Measurements from ENCODE around the gene TCFL5.

The TCFL5 gene

GRCh38 chr20:62861726-62862336 lies at the start of gene TCFL5:
TCFL5 (minus strand) TSS chr20:62861822; CDS start chr20:62861670, 152 bp downstream.
- DNase-seq = peak; percentile 84 to 95

DNA sequence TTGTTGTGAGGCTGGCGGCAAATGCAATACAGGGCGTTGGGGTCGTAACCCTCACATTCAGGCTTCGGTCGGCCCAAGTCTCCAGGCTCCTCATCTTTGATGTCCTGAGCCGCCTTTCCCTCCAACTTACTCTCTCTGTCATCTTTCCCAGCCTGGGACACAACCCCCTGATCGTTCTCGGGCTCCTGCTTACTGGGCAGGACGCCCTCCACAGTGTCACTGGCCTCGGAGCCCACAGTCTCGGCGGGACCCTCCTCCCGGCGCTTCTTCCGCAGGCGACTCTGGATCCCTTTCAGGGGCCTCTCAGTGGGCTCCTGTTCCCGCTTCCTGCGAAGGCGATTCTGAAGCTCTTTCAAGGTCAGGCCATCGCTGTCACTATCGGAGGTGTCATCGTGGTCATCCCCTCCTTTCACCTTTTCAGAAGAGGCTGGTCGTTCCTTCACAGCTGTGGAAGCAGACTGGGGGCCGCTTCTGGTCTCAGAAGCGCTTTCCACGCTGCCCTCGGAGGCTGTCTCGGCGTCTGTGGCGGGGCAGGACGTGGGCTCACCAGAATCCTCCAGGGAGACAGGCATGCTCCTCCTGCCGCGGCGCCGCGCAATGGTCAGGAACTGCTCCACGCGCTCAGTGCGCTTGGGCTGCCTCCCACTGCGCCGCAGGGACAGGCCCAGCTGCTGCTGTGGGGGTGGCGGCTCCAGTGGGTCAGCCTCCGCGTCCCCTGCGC lies 49.3 kb upstream of the TCFL5 start:
- DNase-seq = no peak

DNA sequence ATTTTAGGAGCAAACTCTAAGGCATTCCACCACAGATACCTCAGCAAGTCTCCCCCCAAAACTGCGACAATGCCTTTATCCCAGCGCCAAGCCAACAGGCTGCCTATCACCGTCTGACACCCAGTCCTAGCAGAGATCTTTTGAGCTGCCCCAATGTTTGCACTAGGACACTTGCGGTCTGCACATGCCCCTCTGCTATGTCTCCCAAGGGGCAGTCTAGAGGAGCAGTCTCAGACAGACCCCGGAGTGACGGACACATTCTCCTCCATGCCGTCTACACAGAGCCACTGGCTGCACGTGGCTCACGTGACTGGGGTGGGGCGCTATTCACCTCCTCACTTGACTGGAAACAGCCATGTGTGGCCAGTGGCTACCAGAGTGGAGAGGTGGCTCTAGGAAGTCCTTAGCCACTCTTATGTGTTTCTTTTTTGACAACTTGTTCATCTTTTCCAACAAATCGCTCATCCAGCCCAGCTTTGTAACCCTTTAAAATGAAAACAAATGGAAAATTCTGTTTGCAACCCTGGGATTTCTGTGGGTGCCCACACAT lies 48.7 kb upstream of the TCFL5 start:
- DNase-seq = no peak

DNA sequence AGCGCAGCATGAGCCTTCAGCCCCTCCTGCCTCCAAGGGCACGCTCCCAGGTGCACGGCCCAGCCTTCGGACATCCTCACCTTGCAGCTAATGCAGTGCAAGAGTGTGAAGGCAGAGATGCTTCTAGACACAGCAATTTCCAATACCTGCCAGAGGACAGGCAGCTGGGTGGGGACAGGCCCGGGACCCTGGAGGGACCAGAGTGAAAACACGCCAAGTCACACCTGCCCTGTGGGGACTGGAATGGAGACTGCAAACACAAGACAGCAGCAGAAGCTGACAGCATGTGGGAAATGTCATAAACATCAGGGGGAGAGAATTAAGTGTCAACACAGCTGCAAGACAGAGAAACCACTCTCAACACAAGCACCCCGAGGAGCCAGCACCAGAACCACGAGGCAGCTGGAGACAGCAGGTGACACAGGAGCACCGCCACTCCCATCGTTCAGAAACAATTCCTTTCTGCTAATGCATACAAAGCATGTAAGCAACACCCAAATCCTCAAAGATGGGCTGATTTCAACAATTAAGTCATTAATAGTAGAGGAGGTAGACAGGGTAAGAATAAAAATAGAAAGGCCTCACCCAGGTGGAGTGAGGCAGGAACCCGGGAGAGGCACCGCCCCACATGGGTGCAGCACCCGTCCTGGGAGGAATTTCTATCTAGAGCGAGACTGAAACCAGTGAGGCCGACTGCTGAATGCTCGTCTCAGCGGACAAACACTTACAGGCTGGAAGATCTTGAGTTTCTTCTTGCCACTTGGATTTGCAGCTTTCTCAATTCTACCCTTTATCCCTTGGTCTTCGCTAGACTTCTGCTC lies 47.6 kb upstream of the TCFL5 start:
- no peak for DNase-seq

GRCh38 chr20:62907384-62908317 lies 46.0 kb upstream of the TCFL5 start:
- DNase-seq = no peak

DNA sequence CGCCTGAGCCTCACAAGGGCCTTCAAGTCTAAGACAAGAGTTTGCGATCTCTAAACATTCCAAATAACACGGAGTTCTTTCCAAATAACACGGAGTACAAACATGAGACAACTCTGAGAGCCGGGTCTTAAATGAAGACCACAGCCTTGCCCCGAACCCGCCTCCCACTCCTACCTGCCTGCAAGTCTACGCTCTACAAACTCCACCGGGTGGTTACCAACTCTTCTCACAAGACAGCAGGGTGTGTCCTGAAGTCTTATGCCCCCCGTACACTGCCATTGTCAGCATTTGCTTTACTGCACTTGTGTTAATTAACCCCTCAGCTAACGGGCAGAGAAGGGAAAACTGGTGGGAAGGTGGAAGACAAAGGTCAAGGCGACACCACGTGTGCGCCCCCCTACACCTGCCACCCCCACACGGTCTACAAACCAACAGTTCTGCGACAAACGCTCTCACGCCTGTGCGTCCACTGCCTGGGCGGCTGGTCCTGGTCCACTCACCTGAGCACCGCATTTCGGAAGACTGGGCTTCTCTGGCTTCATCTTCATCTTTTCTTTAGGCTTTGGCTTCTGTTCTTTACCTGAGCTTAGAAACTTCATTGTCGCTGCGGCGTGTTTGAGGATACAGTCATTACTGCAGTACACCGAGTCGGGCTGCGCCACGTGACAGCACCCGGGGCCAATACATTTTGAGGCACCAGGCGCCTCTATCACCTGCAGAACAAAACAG lies 45.2 kb upstream of the TCFL5 start:
- no peak for DNase-seq

DNA sequence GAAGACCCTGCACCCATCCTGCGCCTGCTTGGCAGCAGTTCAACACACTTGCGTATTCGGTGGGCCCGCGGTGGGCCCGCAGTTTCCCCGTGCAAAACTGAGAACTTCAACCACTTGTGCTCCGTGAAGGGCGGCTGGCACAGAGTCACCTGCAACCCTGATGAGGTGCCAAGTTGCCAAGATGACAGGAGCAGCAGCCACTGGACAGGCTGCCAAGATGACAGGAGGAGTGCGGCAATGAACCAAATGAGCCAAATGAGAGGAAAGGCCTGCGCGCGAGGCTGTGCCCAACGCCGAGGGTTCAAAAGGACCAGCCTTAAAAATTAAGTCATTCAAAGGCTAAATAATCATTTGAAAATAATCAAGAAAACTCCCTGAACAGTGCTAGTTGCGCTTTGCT lies 44.6 kb upstream of the TCFL5 start:
- no peak for DNase-seq

DNA sequence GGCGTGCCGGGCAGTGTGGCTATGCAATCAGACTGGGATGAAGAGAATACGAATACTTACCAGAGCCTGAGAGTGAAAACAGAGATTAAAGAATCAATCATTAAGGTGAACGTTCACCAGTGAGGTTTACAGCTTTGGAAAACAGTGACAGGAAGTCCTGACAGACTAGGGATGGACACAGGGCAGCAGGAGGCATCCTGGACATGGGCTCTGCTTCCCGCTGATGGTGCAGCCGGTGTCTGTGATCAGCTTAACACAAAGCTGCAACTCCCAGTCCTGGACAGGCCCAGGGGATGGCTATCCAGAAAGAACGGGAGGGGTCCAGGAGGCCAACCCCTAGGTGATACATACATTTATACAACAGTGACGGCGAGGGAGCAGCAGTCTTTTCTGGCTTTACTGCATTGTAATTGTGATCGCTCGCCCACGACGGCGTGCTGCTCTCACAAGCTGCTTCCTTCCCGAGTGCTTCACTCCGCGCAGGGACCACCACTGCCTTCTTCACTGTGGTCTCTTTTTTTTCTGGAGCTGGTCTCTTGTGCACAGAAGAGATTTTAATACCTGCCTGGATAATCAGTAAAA lies 44.0 kb upstream of the TCFL5 start:
- DNase-seq = no peak

- DNase-seq = no peak
Observed at GRCh38 chr20:62902926-62903615, 41.4 kb upstream of the TCFL5 start.

GRCh38 chr20:62901891-62902290 lies 40.3 kb upstream of the TCFL5 start:
- no peak for DNase-seq

- no peak for DNase-seq
Observed at GRCh38 chr20:62900692-62901584, 39.3 kb upstream of the TCFL5 start.

GRCh38 chr20:62900052-62900691 lies 38.5 kb upstream of the TCFL5 start:
- peak; percentile 22 to 53 for DNase-seq

- DNase-seq = no peak
Observed at GRCh38 chr20:62899633-62900051, 38.0 kb upstream of the TCFL5 start.

DNA sequence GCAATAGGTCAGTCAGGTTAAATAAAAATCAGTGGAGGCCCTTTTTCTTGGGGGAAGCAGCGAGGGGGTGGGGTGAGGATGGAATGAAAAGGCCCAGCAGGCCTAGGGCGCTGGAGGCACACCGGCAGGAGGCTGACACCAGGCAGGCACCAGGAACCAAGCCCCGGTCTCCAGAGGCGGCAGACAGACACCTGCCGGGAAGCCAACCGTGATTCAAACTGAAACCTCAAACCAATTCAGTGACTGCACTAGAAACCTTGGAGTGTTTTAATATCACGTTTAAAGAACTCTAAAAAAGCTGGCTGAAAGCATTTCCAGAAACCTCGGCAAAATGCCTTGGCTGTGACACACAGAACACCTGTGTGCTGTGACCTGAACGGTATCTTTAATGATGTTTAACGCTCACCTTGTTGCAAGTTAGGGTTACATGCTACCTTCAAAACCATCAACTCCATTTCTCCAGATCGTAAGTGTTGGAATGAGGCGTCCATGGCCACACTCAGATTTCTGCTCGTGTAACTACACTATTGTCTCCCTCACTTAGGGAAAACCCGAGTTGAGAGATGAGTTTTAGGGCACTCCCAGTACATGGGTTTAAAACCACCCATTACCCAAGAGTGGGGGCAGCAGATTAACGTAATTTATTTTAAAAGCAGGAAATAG lies 37.5 kb upstream of the TCFL5 start:
- no peak for DNase-seq

GRCh38 chr20:62898093-62898964 lies 36.7 kb upstream of the TCFL5 start:
- DNase-seq = no peak

DNA sequence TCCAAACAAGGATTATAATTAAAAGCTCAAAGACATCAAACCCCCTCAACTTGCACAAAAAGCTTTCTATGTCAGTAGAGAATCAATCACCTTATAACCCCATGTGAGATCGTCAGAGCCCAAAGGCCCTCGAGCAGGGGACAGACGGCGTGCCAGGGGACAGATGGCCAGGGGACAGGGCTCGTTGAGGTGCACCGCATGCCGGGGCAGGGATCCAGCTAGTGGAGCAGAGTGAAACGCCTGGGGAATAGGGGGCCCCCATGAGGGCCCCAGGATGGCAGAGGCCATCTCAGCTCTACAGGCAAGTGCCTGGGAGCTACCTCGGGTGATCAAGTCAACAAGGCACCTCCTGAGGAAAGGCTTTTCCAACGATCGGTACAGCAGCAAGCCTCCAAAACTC lies 36.0 kb upstream of the TCFL5 start:
- no peak for DNase-seq

DNA sequence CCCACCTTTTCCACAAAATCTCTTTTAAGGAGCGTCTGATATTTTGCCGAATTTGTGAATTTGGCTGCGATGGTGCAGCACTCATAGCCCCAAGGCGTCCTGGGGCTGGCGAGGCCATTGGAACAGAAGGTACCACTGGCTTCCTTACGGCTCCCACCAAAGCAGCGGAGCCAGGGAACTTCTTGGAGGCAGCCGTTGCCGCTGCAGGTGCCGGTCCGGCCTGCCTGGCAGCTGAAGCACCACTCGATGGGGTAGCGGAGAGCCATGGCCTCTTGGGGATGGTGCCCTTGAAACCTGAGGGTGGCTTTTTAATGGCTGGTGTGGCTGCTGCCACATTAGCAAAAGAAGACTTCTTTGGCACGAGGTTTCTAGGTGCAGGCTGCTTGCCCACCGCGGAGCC lies 34.9 kb upstream of the TCFL5 start:
- DNase-seq = no peak

Data from NCI-H1930 (cell line).